GM18498 (cell line): Measurements from ENCODE around the gene BNC2.

Experiments
- ATAC-seq: cut with Tn5 transposase; IDR thresholded peaks from one replicate; pipeline ENCODE4 v1.9.1; 2021; ENCODE audit warnings: mild to moderate bottlenecking, moderate library complexity; ENCODE audit not compliant: unreplicated experiment

BNC2 gene

GRCh38 chr9:16431666-16432392 lies 438.6 kb downstream of the BNC2 start:
- no peak for ATAC-seq

GRCh38 chr9:16429671-16430070 lies 440.8 kb downstream of the BNC2 start:
- no peak for ATAC-seq

- no peak for ATAC-seq
Observed at GRCh38 chr9:16427873-16428427, 442.5 kb downstream of the BNC2 start.

GRCh38 chr9:16426716-16427115 lies 443.8 kb downstream of the BNC2 start:
- ATAC-seq, result no peak

DNA sequence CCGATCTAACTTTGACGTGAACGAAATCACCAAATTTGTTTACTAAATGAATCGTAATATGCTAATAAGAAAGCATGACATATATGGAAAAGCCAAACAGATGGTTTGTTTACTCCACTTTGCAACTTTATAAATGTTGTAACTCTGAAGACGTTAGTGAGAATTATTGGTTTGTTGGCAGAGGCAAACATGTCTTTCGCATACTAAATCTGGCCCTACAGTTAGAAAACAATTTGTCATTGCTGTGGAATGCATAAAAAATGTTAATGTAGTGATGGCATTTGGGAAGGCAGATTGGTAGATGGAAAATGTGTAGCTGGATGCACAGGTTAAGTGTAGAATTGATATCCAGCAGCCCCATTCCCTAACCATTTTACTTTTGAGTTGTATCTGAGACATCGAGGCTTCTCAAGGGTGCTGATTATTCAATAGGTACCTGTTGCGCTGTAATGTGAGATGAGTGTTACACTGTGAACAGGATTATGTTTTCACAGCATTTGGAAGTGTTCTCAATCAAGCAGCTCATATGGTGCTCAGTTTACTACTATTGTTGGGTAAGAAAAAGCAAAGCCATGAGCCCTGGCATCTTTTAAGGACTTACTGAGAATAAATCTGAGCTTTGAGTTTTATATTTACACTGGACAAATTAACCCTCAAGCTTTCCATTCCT lies 444.8 kb downstream of the BNC2 start:
- no peak for ATAC-seq

DNA sequence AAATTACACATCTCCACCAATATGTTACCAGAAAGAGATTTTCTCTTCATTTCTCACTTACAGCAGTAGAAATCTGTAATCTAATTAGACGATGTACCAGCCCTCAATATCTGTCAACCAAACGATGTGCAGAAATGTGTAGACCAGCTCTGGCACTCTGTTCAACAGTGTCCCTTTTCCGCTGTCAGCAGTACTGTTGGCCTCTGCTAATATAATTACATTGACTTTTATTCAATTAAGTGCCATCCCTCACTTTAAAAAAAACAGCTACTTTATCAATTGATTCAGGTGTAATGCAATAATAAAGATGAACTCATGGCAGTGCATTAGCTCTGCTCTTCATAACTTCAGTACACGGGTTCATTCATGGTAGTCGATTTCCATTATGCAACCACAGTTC lies 448.4 kb downstream of the BNC2 start:
- no peak for ATAC-seq

- ATAC-seq, result no peak
Observed at GRCh38 chr9:16421532-16421931, 448.9 kb downstream of the BNC2 start.

- no peak for ATAC-seq
Observed at GRCh38 chr9:16419124-16419523, 451.3 kb downstream of the BNC2 start.

DNA sequence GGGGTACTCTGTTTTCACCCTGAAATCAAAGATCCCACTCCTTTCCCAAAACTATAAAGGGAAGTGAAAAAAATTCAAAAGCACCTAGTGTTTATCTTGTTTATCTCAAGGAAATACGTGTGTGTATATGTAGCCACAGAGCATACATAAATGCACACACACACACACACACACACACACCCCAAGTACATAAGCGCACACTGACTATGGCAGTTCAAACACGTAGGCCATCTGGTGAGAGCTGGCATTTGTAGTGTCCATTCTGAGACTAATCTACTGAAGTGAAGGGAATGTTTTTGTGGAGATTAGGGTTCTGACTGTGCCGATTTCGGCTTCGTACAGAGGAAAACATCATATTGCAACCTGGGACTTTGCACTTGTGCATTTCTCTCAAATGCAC lies 451.7 kb downstream of the BNC2 start:
- ATAC-seq, result no peak

DNA sequence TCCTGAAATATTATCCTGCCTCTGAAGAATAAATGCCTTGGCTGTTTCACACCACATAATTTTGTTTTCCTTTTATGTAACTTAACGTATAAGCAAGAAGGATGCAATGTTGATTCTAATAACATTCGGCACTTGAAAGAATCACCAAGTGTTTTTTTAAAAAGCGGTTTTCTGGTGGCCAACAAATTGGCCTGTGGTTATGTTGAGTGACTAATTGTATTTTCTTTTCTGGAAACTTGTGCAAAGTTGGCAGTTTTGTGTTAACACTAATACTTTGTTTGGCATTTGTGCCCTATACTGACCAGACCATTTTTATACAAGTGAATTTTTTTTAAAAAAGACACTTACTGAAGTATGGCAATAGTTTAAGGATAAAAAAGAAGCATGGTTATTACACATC lies 452.7 kb downstream of the BNC2 start:
- ATAC-seq, result no peak

- no peak for ATAC-seq
Observed at GRCh38 chr9:16417161-16417560, 453.3 kb downstream of the BNC2 start.

DNA sequence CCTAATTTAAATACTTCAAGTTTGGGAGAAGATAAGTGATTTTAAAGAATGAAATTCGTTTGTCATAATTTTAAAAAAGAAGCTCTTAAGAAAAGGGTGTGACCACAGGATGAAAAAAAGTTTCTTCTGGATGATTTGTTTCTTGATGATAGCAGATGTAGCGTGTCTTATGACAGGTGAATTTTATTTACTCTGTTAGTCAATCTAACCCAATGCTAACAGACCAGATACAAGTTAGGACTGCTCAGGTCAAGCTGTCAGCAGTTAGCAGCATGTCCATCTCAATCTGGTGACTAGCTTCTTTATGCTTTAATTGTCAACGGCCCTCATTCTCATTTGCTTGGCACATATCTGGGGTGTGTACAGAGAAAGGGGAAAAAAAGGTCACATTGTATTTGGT lies 456.0 kb downstream of the BNC2 start:
- ATAC-seq, result no peak

GRCh38 chr9:16413509-16414016 lies 456.9 kb downstream of the BNC2 start:
- no peak for ATAC-seq

- ATAC-seq, result no peak
Observed at GRCh38 chr9:16412740-16413139, 457.7 kb downstream of the BNC2 start.

DNA sequence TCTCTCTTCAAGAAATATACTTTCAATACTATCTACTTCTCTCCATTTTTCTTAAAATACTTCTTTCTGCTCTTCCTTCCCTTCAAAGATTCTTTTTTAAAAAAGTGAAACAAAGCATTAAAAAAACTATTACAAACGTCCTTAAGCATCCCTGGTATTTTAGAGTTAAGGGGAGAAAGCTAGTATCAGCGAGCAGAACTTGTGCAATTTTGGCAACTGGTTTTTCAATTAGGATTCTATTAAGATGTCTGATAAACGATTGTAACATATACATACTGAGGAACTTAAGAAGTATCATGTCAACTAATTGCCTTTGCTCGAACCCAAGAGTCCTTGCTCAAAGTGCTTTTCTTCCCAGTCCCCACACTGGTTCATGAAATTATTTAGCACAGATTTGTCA lies 459.2 kb downstream of the BNC2 start:
- ATAC-seq, result no peak

- ATAC-seq, result no peak
Observed at GRCh38 chr9:16410601-16411280, 459.7 kb downstream of the BNC2 start.

GRCh38 chr9:16407617-16408016 lies 462.9 kb downstream of the BNC2 start:
- no peak for ATAC-seq

DNA sequence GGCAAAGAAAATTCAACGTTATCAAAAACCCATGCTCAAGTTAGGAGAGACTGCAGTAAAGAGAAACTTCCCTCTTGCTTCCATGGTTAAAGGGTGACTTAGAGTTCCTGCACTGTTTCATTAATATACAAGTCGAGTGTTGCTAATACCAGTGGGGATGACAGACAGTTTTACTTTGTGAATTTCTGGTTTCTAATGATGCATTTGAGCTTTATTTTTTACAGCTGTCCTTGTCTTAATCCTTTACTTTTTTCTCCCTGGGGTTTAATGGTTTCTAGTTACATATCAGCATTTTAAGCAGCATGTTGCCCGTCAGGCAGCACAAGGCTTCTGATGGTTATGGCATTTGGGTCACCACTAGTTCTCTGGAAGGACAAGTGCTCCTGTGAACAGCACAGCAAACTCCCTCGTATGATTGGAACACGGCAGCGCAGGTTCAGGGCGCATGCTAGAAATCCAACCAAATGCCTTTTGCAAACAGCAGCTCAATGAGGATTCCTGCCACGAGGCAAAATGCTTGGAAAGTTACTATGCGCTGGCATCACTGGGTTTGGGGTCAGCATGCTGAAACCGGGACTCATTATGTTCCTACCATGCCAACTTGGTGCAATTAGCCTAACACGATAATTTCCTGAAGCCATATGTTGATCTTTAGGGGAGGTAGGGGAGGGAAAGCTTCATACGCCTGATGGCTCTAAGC lies 463.8 kb downstream of the BNC2 start:
- no peak for ATAC-seq

GRCh38 chr9:16405421-16405820 lies 465.0 kb downstream of the BNC2 start:
- no peak for ATAC-seq

GRCh38 chr9:16401701-16402100 lies 468.8 kb downstream of the BNC2 start:
- ATAC-seq, result no peak

GRCh38 chr9:16398691-16399090 lies 471.8 kb downstream of the BNC2 start:
- no peak for ATAC-seq
